GM18907 (cell line): ENCODE data around the gene IGF2BP1.
"Not testable (repeated sequence)": the region's sequence is repeated elsewhere in the genome, so short reads cannot be mapped to it uniquely, and the experiment has no call there.

Source experiments
- ATAC-seq: cut with Tn5 transposase; IDR thresholded peaks from one replicate; pipeline ENCODE4 v1.9.1; 2021; ENCODE audit warnings: mild to moderate bottlenecking, moderate library complexity; ENCODE audit not compliant: unreplicated experiment

Gene IGF2BP1

DNA sequence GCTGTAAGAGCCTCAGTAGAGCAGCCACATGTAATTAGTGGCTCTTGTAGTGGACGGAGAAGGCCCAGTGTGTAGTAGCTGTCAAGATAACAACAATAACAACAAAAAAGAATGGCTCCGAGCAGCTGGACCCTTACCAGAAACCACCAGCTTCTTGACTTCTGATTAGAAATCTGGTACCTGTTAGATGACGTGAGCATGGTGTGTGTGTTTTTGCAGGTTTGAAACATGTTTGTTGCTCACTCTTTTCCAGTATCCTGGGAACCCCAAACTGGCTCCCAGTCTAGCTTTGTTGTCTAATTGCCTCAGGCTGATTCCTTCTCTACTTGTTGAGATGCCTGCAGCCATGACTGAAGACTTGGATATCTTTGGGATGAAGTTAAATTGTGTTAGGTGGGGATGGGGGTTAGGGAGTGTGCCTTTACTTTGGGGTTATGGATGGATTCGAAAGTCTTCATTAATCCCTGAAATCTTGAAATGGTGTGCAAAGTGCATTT, 21.0 kb downstream of the IGF2BP1 start:
- no peak for ATAC-seq

DNA sequence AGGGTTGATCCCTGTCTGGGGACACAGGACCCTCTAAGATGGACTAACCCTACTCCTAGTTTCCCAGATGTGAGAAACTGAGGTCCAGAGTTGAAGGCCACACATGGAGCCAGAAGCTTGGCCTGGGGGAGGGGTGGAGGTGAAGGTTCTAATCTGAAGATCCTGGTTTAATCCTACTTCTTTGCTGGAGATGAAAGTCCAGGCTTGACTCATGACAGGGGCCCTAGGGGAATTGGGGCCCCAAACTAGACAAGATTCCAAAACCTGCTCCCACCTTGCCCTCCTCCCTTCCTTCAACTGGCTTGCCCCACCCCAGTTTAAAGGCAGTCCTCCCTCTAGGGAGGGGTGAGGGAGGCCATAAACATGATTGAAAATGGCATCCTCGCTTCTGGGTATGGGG, 21.6 kb downstream of the IGF2BP1 start:
- ATAC-seq: no peak

GRCh38 chr17:49020609-49021008, 23.4 kb downstream of the IGF2BP1 start:
- no peak for ATAC-seq

GRCh38 chr17:49021095-49021767, 24.0 kb downstream of the IGF2BP1 start:
- ATAC-seq: no peak

DNA sequence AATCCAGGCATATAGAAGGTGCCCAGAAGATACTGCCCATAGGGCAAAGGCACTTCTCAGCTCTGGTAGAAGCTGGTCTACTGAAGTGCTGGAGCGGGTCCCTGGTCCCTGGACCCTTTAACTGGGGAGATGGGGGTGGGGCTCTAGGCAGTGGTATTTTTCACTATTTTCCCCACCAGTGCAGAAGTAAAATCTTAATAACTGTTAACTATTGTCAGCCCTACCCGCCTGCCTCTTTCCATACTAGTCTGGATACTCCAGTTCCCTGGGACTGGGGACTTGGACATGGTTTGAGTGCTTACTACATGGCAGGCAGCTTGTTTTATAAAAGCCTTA, 24.6 kb downstream of the IGF2BP1 start:
- no peak for ATAC-seq

- no peak for ATAC-seq
Observed at GRCh38 chr17:49022391-49022941, 25.3 kb downstream of the IGF2BP1 start.

DNA sequence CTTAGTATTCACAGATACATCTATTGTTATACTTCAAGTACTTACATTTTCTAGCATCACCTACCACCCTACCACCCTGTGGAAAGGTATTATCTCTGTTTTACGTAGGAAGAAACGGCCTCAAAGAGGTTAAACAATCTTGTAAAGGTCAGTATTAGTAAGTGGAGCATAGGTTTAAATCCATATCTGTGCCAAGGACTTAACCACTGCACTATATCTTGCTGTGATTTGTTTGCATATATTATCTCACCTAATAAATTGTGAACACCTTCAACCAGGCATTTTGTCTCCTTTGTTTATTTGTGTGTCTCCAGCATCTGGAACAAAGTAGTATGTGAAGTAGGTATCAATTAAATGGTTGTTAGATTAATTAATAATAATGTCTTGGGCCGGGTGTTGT, 27.3 kb downstream of the IGF2BP1 start:
- no peak for ATAC-seq

GRCh38 chr17:49026447-49026846, 29.3 kb downstream of the IGF2BP1 start:
- not testable (repeated sequence) for ATAC-seq

- no peak for ATAC-seq
Observed at GRCh38 chr17:49028271-49028670, 31.1 kb downstream of the IGF2BP1 start.

DNA sequence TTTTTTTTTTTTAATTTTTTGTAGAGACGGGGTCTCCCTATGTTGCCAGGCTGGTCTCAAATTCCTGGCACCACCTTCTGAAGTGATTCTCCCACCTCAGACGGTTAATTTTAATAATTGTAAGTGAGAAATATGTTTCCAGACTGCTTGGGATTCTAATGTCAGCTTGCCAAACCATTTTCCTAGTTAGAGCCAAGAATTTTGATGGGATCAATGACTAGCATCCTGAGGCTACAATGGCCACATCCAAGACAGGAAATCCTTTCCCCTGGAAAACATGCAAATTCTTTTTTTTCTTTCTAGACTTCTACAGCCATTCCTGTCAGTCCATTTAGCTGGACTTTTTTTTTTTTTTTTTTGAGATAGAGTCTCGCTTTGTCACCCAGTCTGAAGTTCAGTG, 32.6 kb downstream of the IGF2BP1 start:
- no peak for ATAC-seq

- ATAC-seq: no peak
Observed at GRCh38 chr17:49031965-49032928, 35.1 kb downstream of the IGF2BP1 start.

DNA sequence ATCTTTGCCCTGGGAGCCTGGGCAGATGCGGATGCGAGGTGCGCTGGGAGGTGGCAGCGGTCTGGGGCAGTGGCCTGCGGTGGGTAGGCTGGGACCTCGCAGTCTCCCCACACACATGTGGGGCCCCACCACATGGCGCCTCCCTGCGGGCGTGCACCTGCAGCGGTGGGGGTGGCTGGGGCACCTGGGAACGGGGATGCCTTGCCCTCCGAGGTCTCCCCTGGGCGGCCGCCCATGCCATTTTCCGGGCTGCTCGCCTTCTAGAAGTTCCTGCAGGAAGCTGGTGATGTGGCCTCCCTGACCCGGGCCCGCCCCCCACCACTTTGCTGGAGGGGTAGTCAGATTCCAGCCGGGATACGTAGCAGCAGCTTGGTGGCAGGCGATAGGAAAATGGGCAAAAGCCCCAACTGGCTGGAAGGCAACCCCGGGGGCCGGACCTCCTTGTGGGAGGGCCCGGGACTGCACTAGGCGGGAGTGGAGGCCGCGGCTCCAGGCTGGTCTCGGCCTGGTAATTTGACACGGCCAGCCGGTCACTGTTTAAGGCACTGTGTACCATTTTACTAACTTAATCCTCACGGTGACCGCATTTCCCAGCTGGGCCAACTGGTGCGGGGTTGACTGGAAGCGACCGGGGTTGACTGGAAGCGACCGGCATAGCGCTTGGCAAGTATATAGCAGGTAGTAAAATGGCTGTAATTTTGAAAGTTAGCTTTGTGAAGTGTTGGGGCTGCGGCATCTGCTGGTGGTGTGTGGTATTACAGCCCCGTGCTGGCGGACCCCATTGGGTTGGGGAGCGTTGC, 38.5 kb downstream of the IGF2BP1 start:
- no peak for ATAC-seq

DNA sequence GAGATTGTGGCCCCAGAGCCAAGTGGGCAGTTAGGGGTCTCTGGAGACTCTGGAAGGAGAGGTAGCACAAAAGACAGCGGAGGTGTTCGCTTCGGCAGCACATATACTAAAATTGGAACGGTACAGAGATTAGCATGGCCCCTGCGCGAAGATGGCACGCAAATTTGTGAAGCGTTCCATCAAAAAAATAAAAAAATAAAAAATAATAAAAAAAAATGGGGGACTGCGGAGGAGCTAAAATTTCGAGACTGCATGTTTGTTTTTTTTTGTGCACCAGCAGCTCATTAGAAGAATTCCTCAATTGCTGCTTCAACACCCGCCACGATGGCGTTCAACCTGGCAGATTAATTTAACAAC, 39.1 kb downstream of the IGF2BP1 start:
- no peak for ATAC-seq

- no peak for ATAC-seq
Observed at GRCh38 chr17:49038138-49038537, 41.0 kb downstream of the IGF2BP1 start.

DNA sequence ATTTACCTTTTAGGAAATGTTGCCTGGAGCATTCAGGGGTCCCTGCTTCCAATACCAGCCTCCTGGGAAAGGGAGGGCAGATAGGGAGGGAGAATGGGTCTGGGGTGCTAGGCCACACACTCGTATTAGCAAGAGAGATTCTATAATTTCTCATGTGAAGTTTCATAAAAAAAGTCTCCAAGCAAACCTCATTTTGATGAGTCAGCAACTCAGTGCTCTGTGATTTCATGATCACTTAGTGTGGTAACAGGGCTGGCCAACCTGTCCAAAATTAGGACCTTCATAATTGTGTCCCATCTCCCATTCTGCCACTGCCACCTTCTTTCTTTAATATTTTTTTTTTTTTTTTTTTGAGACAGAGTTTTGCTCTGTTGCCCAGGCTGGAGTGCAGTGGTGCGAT, 41.4 kb downstream of the IGF2BP1 start:
- no peak for ATAC-seq

GRCh38 chr17:49039518-49039917, 42.3 kb downstream of the IGF2BP1 start:
- ATAC-seq: not testable (repeated sequence)

- no peak for ATAC-seq
Observed at GRCh38 chr17:49041527-49041926, 44.3 kb downstream of the IGF2BP1 start.

GRCh38 chr17:49045376-49045775, 48.2 kb downstream of the IGF2BP1 start:
- no peak for ATAC-seq

- ATAC-seq: no peak
Observed at GRCh38 chr17:49046912-49047311, 49.7 kb downstream of the IGF2BP1 start.

DNA sequence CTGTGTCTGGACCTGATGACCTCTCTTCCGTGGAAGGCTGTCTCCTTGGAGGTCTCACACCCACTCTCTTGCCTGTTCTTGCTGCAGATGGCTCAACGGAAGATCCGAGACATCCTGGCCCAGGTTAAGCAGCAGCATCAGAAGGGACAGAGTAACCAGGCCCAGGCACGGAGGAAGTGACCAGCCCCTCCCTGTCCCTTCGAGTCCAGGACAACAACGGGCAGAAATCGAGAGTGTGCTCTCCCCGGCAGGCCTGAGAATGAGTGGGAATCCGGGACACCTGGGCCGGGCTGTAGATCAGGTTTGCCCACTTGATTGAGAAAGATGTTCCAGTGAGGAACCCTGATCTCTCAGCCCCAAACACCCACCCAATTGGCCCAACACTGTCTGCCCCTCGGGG, 52.1 kb downstream of the IGF2BP1 start:
- no peak for ATAC-seq

- no peak for ATAC-seq
Observed at GRCh38 chr17:49050611-49051010, 53.4 kb downstream of the IGF2BP1 start.
